Spinal cord (tissue), 10 donors: ENCODE results near the gene AUH. TPM values are rescaled to one million over a fixed set of nuclear protein-coding genes. Genes with fewer than 3 reads are reported as not detected.

Experiments used
- DNase-seq, 6 donors: peaks; one replicate each; pipeline versions ENCODE4 v3.0.0 to v3.0.0-alpha.2; 2013 to 2015; ENCODE audit warnings: low spot score in 6 of 6, low read depth in 4 of 6
- H3K27ac ChIP-seq: one replicate; pipeline ENCODE4 v1.5.1; 2013; ENCODE audit warnings: low read depth, low read length, control low read depth
- H3K27me3 ChIP-seq: one replicate; pipeline ENCODE4 v1.6.1; 2013; ENCODE audit warnings: low read length; ENCODE audit not compliant: control insufficient read depth, insufficient read depth
- H3K36me3 ChIP-seq: one replicate; pipeline ENCODE4 v1.6.1; 2013; ENCODE audit warnings: low read length; ENCODE audit not compliant: control insufficient read depth, insufficient read depth
- H3K4me1 ChIP-seq: one replicate; pipeline ENCODE4 v1.6.1; 2013; ENCODE audit warnings: low read length; ENCODE audit not compliant: control insufficient read depth, insufficient read depth
- H3K4me3 ChIP-seq: one replicate; pipeline ENCODE4 v1.5.1; 2013; ENCODE audit warnings: low read depth, low read length, control low read depth
- H3K9me3 ChIP-seq: one replicate; pipeline ENCODE4 v1.6.1; 2013; ENCODE audit warnings: low read length; ENCODE audit not compliant: control insufficient read depth, insufficient read depth
- WGBS: methylation state at CpG from one replicate; pipeline ENCODE4 v1.1.5; 2013; ENCODE audit warnings: missing lambda C conversion rate; ENCODE audit not compliant: insufficient coverage; 5-methylcytosine and 5-hydroxymethylcytosine counted together
- polyA plus RNA-seq, 2 donors: library from polyadenylated mRNA; unstranded; fragments of 120-200 nt; gene quantifications; one replicate each; pipeline ENCODE4 v1.2.1, GENCODE V29; 2013; ENCODE audit not compliant: insufficient read length in 2 of 2
- total RNA-seq, 2 donors: library from RNA; depleted of rRNA in 1 of 2; stranded (reverse); fragments of 120-200 nt in 1 of 2; fragments of >200 nt in 1 of 2; gene quantifications; one replicate each; pipeline versions ENCODE4 v1.2.3 to v1.2.4, GENCODE V29; 2013 to 2014
- donor health status: healthy.

The AUH gene
- total and polyA plus RNA-seq, 4 donors: 19.6 to 34.8 (median 26.5) TPM

DNA sequence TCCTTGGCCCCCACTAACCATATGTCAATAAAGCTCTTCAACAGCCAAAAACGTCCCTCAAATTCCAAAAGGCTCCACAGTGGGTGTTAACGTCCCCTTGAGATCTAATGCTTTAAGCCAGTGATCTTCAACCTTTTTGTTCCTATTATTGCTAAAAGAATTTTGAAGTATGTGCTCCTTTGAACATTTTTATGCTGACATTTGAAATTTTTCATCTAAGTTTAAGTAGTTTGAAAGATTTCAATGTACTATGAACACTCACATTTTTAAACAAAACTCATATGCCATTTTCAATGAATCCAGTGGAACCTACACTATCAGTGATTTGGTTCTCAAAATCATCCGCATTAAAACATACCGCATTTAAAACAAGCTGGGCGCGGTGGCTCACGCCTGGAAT is 29.9 kb downstream of the AUH start:
- WGBS: 80% methylated on average over 1 of the region's 7 CpGs
- no peaks in the 10 kb centered on the region for H3K4me1 ChIP-seq
- no peak overlapping the region for H3K4me3 ChIP-seq
- H3K27me3 ChIP-seq: no peaks in the 10 kb centered on the region
- H3K9me3 ChIP-seq: peaks cover 6% of the 10 kb centered on the region
- DNase-seq: no peak
- peaks cover 10% of the 10 kb centered on the region for H3K36me3 ChIP-seq
- no peak overlapping the region for H3K27ac ChIP-seq

DNA sequence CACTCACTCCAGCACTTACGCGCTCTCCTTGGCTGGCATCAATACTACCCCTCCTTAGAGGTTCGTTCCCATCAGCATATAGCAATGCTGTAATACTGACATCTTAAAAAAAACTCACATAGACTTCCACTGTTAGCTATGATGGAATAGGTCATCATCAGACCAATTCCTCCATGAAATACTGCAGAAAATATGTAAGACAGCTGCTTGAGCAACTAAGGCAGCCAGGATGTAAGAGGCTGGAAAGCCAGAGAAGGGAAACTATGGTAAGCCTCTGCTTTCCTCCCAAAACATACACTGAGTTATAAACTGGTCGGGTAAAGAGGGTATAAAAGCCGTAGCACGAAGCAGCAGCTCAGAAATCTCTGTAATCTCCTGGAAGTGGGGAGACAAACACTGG is 33.5 kb downstream of the AUH start:
- no peaks in the 10 kb centered on the region for H3K4me1 ChIP-seq
- H3K27me3 ChIP-seq: no peaks in the 10 kb centered on the region
- H3K4me3 ChIP-seq: no peak overlapping the region
- H3K9me3 ChIP-seq: peaks cover 6% of the 10 kb centered on the region
- WGBS: 100% methylated on average over 2 of the region's 6 CpGs
- DNase-seq: no peak
- no peak overlapping the region for H3K27ac ChIP-seq
- peaks cover 10% of the 10 kb centered on the region for H3K36me3 ChIP-seq

DNA sequence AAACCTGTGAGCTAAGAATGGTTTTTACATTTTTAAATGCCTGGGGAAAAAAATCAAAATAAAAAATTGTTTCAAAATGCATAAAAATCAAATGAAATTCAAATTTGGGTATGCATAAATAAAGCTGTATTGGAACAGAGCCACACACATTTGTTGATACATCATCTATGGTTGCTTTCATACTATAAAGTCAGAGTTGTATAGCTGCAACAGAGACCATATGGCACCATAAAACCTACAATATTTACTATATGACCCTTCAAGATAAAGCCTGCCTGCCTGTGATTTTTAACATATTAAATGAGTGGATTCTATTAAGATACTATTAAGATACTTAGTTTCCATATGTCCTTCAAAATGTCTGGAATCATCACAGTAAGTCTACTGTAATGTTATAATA is 40.0 kb downstream of the AUH start:
- Histone ChIP-seq H3K4me1 (no peaks in the 10 kb centered on the region), H3K27ac (no peak overlapping the region), H3K9me3 (no peaks in the 10 kb centered on the region), H3K4me3 (no peak overlapping the region), H3K36me3 (no peaks in the 10 kb centered on the region), H3K27me3 (no peaks in the 10 kb centered on the region)
- no peak for DNase-seq

- no peak for DNase-seq
- no peak overlapping the region for H3K27ac ChIP-seq
- no peaks in the 10 kb centered on the region for H3K4me1 ChIP-seq
- 92% methylated on average over 2 of the region's 4 CpGs for WGBS
- no peaks in the 10 kb centered on the region for H3K27me3 ChIP-seq
- no peaks in the 10 kb centered on the region for H3K9me3 ChIP-seq
- H3K4me3 ChIP-seq: no peak overlapping the region
- no peaks in the 10 kb centered on the region for H3K36me3 ChIP-seq
Observed at GRCh38 chr9:91320299-91320698, 41.4 kb downstream of the AUH start.

DNA sequence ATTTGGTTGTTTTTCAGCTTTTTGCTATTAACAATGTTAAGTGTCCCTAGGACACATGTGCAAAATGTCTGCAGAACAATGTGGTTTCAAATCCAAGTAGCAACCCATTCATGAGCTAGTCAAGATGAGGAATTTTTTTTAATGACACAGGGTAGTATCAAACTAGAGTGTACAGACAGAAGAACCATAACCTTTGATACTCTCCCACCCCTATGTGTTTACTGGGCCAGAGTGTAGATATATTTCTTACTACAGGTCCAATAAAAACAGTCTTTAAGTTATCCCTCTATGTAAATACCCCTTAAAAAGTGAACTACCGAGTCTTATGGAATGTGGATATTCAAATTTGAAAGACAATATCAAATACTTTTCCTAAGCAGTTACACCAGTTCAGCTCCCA is 45.6 kb downstream of the AUH start:
- Histone ChIP-seq H3K36me3 (no peaks in the 10 kb centered on the region), H3K4me3 (no peak overlapping the region), H3K27ac (no peak overlapping the region), H3K9me3 (no peaks in the 10 kb centered on the region), H3K27me3 (no peaks in the 10 kb centered on the region), H3K4me1 (no peaks in the 10 kb centered on the region)
- no CpG with 5 or more reads among the region's 1 CpG for WGBS
- no peak for DNase-seq

DNA sequence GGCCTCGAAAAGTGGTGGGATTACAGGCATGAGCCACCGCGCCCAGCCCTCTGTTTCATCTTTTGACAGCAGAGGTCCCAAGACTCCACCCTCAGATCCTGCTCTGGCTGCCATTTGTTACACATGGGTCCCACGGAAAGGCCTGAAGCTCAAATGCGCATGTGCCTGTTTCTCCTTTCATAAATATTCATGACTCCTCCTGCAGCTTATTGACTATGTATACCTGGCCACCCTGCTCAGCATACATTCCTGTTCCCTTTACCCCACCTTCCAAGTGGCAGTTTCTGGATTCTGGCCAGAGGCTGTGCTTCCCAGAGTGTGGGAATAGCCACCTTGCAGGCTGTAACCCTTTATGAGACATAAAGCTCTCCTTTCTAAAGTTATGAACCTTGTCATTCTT is 46.5 kb downstream of the AUH start:
- Histone ChIP-seq H3K9me3 (no peaks in the 10 kb centered on the region), H3K4me3 (no peak overlapping the region), H3K36me3 (no peaks in the 10 kb centered on the region), H3K27me3 (no peaks in the 10 kb centered on the region), H3K4me1 (no peaks in the 10 kb centered on the region), H3K27ac (no peak overlapping the region)
- DNase-seq: no peak
- WGBS: 91% methylated on average over 5 of the region's 5 CpGs

DNA sequence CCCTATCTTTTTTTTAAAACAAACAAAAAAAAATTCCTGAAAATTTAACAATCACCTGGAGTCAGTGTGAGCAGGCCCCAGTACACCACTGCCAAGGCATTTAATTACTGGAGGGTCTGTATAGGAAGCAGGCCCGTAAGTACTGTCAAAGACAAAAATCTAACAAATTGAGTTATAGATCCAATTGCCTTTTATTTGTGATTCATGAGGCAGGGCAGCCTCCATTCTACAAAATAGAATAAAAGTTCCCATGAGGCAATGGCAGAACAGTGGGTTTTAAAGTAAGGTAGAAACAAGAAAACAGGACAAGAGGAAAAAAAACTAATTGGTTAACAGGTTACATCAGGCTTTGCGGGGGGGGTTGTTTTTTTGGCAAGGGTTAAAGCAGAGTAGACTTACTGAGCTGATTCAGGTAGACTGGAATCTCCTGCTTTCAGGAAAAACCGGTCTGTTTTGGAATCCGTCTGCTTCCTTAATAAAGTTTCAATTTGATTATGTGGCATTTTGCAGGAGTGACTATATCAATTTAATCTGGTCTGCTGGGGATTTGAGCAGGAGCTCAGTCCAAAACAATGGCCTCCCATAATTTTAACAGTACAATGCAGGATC is 48.9 kb downstream of the AUH start:
- no peak overlapping the region for H3K27ac ChIP-seq
- DNase-seq: no peak
- 77% methylated on average over 3 of the region's 4 CpGs for WGBS
- H3K27me3 ChIP-seq: no peaks in the 10 kb centered on the region
- no peaks in the 10 kb centered on the region for H3K36me3 ChIP-seq
- no peaks in the 10 kb centered on the region for H3K4me1 ChIP-seq
- H3K9me3 ChIP-seq: peaks cover 1% of the 10 kb centered on the region
- no peak overlapping the region for H3K4me3 ChIP-seq

- WGBS: 96% methylated on average over 2 of the region's 2 CpGs
- Histone ChIP-seq H3K4me3 (no peak overlapping the region), H3K27ac (no peak overlapping the region), H3K36me3 (no peaks in the 10 kb centered on the region), H3K4me1 (no peaks in the 10 kb centered on the region), H3K27me3 (no peaks in the 10 kb centered on the region), H3K9me3 (peaks cover 1% of the 10 kb centered on the region)
- DNase-seq: no peak
Observed at GRCh38 chr9:91310037-91310436, 51.7 kb downstream of the AUH start.

- Histone ChIP-seq H3K36me3 (no peaks in the 10 kb centered on the region), H3K9me3 (peaks cover 1% of the 10 kb centered on the region), H3K27me3 (no peaks in the 10 kb centered on the region), H3K27ac (no peak overlapping the region), H3K4me1 (no peaks in the 10 kb centered on the region), H3K4me3 (no peak overlapping the region)
- no CpG with 5 or more reads among the region's 2 CpGs for WGBS
- no peak for DNase-seq
Observed at GRCh38 chr9:91308191-91308590, 53.5 kb downstream of the AUH start.

- DNase-seq: no peak
- no peak overlapping the region for H3K4me3 ChIP-seq
- H3K27ac ChIP-seq: no peak overlapping the region
- WGBS: no CpG with 5 or more reads among the region's 5 CpGs
- H3K36me3 ChIP-seq: no peaks in the 10 kb centered on the region
- H3K4me1 ChIP-seq: no peaks in the 10 kb centered on the region
- H3K27me3 ChIP-seq: no peaks in the 10 kb centered on the region
- H3K9me3 ChIP-seq: peaks cover 1% of the 10 kb centered on the region
Observed at GRCh38 chr9:91307279-91307678, 54.4 kb downstream of the AUH start.
